ENCODE measurements around the gene HACD1. TPM values are rescaled to one million over a fixed set of nuclear protein-coding genes. Genes with fewer than 3 reads are reported as not detected.

The HACD1 gene
- total and polyA plus RNA-seq, 10 of the 15 experiments (the other 5 are each of a cell fraction or from before 2014, with no cell fraction given) = 0.22 to 1.5 (median 0.78) TPM; not detected in 1

DNA sequence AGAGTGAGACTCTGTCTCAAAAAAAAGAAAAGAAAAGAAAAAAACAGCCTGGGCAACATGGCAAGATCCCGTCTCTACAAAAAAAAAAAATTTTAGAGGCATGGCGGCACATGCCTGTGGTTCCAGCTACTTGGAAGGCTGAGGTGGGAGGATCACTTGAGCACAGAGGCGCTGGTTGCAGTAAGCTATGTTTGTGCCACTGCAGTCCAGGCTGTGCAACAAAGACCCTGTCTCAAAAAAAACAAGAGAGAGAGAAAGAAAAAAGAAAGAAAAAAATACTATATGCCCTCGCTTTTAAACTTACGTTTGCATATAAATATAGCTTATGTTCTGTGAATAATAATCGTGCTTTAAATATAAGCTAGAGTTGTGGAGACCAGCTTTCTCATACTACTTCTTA lies 11.2 kb downstream of the HACD1 start:
- DNase-seq (ENCODE audit: low read depth, low spot score) = no peak
- no peak for FAIRE-seq
- Histone ChIP-seq H3K27me3 (replicated peaks in 1 of 2; ENCODE audit: control insufficient read depth in 2 of 2, insufficient read depth in 2 of 2, low read length in 1 of 2) (no peaks in the 10 kb centered on the region), H3K4me3 (no peak overlapping the region), H2AFZ (ENCODE audit: control insufficient read depth, low read depth, low read length) (no peak overlapping the region), H3K9ac (ENCODE audit: control insufficient read depth, insufficient read depth, low read length) (no peak overlapping the region), H3K4me2 (ENCODE audit: control insufficient read depth, insufficient read depth) (no peak overlapping the region), H3K36me3 (ENCODE audit: control insufficient read depth in 2 of 2, insufficient read depth in 2 of 2, low read length in 1 of 2) (no peaks in the 10 kb centered on the region), H3K27ac (ENCODE audit: control insufficient read depth, insufficient read depth) (no peak overlapping the region), H3K4me1 (ENCODE audit: control insufficient read depth, insufficient read depth, low read length) (no peaks in the 10 kb centered on the region), H3K79me2 (ENCODE audit: control insufficient read depth, insufficient read depth, low read length) (no peaks in the 10 kb centered on the region), H4K20me1 (ENCODE audit: control insufficient read depth, insufficient read depth) (no peaks in the 10 kb centered on the region), H3K9me3 (replicated peaks; ENCODE audit: control insufficient read depth, insufficient read depth, low read length) (no peaks in the 10 kb centered on the region)
- no peak for ATAC-seq
- BruUV-seq (replicated peaks) = no TSS peak
- intact Hi-C loops (cut with micrococcal nuclease; ENCODE audit: unreplicated experiment) = loop anchor here (5.0 kb wide), 1 partner anchor 631 kb away; no protein-coding TSS in a partner anchor
- POLR2A ChIA-PET = no interaction called here
- in situ Hi-C loops (cut with MboI) = loop anchor here (5.0 to 10.0 kb wide), 3 partner anchors 136 to 619 kb away; no protein-coding TSS in a partner anchor
- CTCF ChIA-PET = interaction anchor here (0.7 to 5.9 kb wide), 14 partner anchors 11 to 711 kb away, joined by 3 to 61 read pairs (median 3); no protein-coding TSS in a partner anchor
- WGBS (ENCODE audit: insufficient coverage, insufficient replicate concordance, low lambda C conversion rate, missing lambda C conversion rate) = 37% methylated on average over 5 of the region's 6 CpGs
- SMC1A ChIA-PET (ENCODE audit: uncharacterized antibody, unreplicated experiment) = interaction anchor here (0.6 to 1.7 kb wide), 9 partner anchors 10 to 605 kb away, joined by 3 to 7 read pairs (median 4); no protein-coding TSS in a partner anchor
- RAD21 ChIA-PET (ENCODE audit: unreplicated experiment) = interaction anchor here (0.8 to 1.5 kb wide), 6 partner anchors 53 to 199 kb away, joined by 3 to 4 read pairs (median 4); no protein-coding TSS in a partner anchor
- TF ChIP-seq FOXK2 (IDR thresholded peaks at IDR 0.05) (no peak), BACH1 (IDR thresholded peaks at IDR 0.05; ENCODE audit: borderline replicate concordance) (no peak), NFXL1 (IDR thresholded peaks at IDR 0.05; ENCODE audit: borderline replicate concordance) (no peak), ZNF24 (IDR thresholded peaks at IDR 0.05) (no peak), TCF7 (IDR thresholded peaks at IDR 0.05; ENCODE audit: borderline replicate concordance) (no peak), EGR1 (IDR thresholded peaks at IDR 0.05; ENCODE audit: borderline replicate concordance in 1 of 2, low read depth in 2 of 2, low read length in 2 of 2) (no peak), STAT3 (IDR thresholded peaks at IDR 0.05; ENCODE audit: low read depth, low read length) (no peak), TAF1 (IDR thresholded peaks at IDR 0.05; ENCODE audit: borderline replicate concordance, low read depth, low read length) (no peak), FOS (IDR thresholded peaks at IDR 0.05; ENCODE audit: borderline replicate concordance, extremely low read depth, insufficient read length) (no peak), NFYA (IDR thresholded peaks at IDR 0.05; ENCODE audit: borderline replicate concordance, low read depth, low read length) (no peak), RAD21 (IDR thresholded peaks at IDR 0.05; ENCODE audit: insufficient read depth, low read depth, low read length) (no peak), ZBED1 (IDR thresholded peaks at IDR 0.05; ENCODE audit: borderline replicate concordance) (no peak), NR2C1 (IDR thresholded peaks at IDR 0.05) (no peak), YBX1 (IDR thresholded peaks at IDR 0.05) (no peak)
- TF ChIP-seq, protein P1, sequence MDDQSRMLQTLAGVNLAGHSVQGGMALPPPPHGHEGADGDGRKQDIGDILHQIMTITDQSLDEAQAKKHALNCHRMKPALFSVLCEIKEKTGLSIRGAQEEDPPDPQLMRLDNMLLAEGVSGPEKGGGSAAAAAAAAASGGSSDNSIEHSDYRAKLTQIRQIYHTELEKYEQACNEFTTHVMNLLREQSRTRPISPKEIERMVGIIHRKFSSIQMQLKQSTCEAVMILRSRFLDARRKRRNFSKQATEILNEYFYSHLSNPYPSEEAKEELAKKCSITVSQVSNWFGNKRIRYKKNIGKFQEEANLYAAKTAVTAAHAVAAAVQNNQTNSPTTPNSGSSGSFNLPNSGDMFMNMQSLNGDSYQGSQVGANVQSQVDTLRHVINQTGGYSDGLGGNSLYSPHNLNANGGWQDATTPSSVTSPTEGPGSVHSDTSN (IDR thresholded peaks at IDR 0.05; ENCODE audit: insufficient replicate concordance, low read depth, low read length) = no peak
- TF ChIP-seq, protein P2, sequence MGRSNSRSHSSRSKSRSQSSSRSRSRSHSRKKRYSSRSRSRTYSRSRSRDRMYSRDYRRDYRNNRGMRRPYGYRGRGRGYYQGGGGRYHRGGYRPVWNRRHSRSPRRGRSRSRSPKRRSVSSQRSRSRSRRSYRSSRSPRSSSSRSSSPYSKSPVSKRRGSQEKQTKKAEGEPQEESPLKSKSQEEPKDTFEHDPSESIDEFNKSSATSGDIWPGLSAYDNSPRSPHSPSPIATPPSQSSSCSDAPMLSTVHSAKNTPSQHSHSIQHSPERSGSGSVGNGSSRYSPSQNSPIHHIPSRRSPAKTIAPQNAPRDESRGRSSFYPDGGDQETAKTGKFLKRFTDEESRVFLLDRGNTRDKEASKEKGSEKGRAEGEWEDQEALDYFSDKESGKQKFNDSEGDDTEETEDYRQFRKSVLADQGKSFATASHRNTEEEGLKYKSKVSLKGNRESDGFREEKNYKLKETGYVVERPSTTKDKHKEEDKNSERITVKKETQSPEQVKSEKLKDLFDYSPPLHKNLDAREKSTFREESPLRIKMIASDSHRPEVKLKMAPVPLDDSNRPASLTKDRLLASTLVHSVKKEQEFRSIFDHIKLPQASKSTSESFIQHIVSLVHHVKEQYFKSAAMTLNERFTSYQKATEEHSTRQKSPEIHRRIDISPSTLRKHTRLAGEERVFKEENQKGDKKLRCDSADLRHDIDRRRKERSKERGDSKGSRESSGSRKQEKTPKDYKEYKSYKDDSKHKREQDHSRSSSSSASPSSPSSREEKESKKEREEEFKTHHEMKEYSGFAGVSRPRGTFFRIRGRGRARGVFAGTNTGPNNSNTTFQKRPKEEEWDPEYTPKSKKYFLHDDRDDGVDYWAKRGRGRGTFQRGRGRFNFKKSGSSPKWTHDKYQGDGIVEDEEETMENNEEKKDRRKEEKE (IDR thresholded peaks at IDR 0.05) = no peak
- TF ChIP-seq, protein P3, sequence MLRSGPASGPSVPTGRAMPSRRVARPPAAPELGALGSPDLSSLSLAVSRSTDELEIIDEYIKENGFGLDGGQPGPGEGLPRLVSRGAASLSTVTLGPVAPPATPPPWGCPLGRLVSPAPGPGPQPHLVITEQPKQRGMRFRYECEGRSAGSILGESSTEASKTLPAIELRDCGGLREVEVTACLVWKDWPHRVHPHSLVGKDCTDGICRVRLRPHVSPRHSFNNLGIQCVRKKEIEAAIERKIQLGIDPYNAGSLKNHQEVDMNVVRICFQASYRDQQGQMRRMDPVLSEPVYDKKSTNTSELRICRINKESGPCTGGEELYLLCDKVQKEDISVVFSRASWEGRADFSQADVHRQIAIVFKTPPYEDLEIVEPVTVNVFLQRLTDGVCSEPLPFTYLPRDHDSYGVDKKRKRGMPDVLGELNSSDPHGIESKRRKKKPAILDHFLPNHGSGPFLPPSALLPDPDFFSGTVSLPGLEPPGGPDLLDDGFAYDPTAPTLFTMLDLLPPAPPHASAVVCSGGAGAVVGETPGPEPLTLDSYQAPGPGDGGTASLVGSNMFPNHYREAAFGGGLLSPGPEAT (IDR thresholded peaks at IDR 0.05; ENCODE audit: low read depth) = no peak

All from GM12878 (cell line).